H1 (cell line): ENCODE results near the gene PSMB3. TPM values are rescaled to one million over a fixed set of nuclear protein-coding genes. Genes with fewer than 3 reads are reported as not detected.

Source experiments
- CTCF ChIA-PET: fragments of 300-600 bp; sonication (Branson Sonifier 250); formaldehyde crosslinking; loops from one replicate; lab custom pipeline; 2021; ENCODE audit not compliant: partially characterized antibody; lab: Charles Lee
- POLR2A ChIA-PET: fragments of 300-600 bp; sonication (Branson Sonifier 250); formaldehyde crosslinking; loops from one replicate; lab custom pipeline; 2021; ENCODE audit warnings: inconsistent platforms; ENCODE audit not compliant: partially characterized antibody; lab: Charles Lee
- DNase-seq, 2 experiments: peaks; one replicate each; pipeline versions ENCODE4 v3.0.0 to v3.0.0-alpha.2; 2010 to 2022; ENCODE audit warnings: low spot score in 2 of 2, low read depth in 1 of 2, mixed read lengths in 1 of 2
- FAIRE-seq: peaks from 2 replicates; lab custom pipeline; 2011; peaks lifted over from hg19 to GRCh38; lab: Jason Lieb, UNC
- H2AFZ ChIP-seq: 2 replicates; pipeline ENCODE4 v1.8.1; 2012; ENCODE audit warnings: low read length, inconsistent platforms
- H2AK5ac ChIP-seq: 2 replicates; pipeline ENCODE4 v1.6.1; 2013; ENCODE audit warnings: low read depth, low read length
- H2BK120ac ChIP-seq: replicated peaks from 2 replicates; pipeline ENCODE3; 2013; ENCODE audit warnings: low read depth, low read length, inconsistent platforms
- H2BK12ac ChIP-seq: 2 replicates; pipeline ENCODE4 v1.6.1; 2013; ENCODE audit warnings: low read depth, low read length
- H2BK15ac ChIP-seq: 2 replicates; pipeline ENCODE4 v1.6.1; 2013; ENCODE audit warnings: low read length
- H2BK20ac ChIP-seq: 2 replicates; pipeline ENCODE4 v1.6.1; 2013; ENCODE audit warnings: low read length
- H2BK5ac ChIP-seq: 2 replicates; pipeline ENCODE4 v1.6.1; 2013; ENCODE audit warnings: low read depth, low read length
- H3K14ac ChIP-seq: 2 replicates; pipeline ENCODE4 v1.6.1; 2013; ENCODE audit warnings: inconsistent platforms; ENCODE audit not compliant: insufficient read length
- H3K18ac ChIP-seq: 2 replicates; pipeline ENCODE4 v1.6.1; 2013; ENCODE audit warnings: low read length; ENCODE audit errors: extremely low read depth
- H3K23ac ChIP-seq: 2 replicates; pipeline ENCODE4 v1.6.1; 2013; ENCODE audit warnings: inconsistent platforms; ENCODE audit not compliant: insufficient read length
- H3K23me2 ChIP-seq: 2 replicates; pipeline ENCODE4 v1.6.1; 2013; ENCODE audit warnings: low read depth, low read length
- H3K27ac ChIP-seq: 2 replicates; pipeline ENCODE4 v1.6.1; 2011; ENCODE audit warnings: low read depth, low read length, inconsistent platforms
- H3K27me3 ChIP-seq, 4 experiments: replicated peaks in 1 of 4; 1 replicate in 1 of 4; 2 replicates in 3 of 4; pipeline versions ENCODE4 v1.6.1 to v1.8.1; 2011 to 2013; ENCODE audit warnings: low read length in 3 of 4, mild to moderate bottlenecking in 3 of 4, inconsistent platforms in 2 of 4, mixed read lengths in 2 of 4, moderate library complexity in 1 of 4; ENCODE audit not compliant: control insufficient read depth in 3 of 4, insufficient read depth in 3 of 4; ENCODE audit errors: extremely low read depth in 1 of 4
- H3K36me3 ChIP-seq, 4 experiments: 2 replicates each; pipeline versions ENCODE4 v1.6.1 to v1.8.1; 2011 to 2013; ENCODE audit warnings: mild to moderate bottlenecking in 4 of 4, low read length in 3 of 4, moderate library complexity in 2 of 4, control low read depth in 1 of 4, inconsistent platforms in 1 of 4; ENCODE audit not compliant: insufficient read depth in 4 of 4, control insufficient read depth in 2 of 4
- H3K4ac ChIP-seq: replicated peaks from 2 replicates; pipeline ENCODE3; 2013; ENCODE audit warnings: low read length, low read depth, mixed read lengths, inconsistent platforms; ENCODE audit not compliant: insufficient read length
- H3K4me1 ChIP-seq, 4 experiments: replicated peaks in 1 of 4; 1 replicate in 1 of 4; 2 replicates in 3 of 4; pipeline versions ENCODE4 v1.6.1 to v1.8.1; 2011 to 2013; ENCODE audit warnings: low read length in 3 of 4, inconsistent platforms in 2 of 4, mixed read lengths in 1 of 4; ENCODE audit not compliant: insufficient read depth in 4 of 4, control insufficient read depth in 3 of 4
- H3K4me2 ChIP-seq, 2 experiments: 2 replicates each; pipeline versions ENCODE4 v1.6.1 to v1.8.1; 2011 to 2013; ENCODE audit warnings: low read depth in 2 of 2, low read length in 2 of 2, control low read depth in 1 of 2, inconsistent platforms in 1 of 2, mild to moderate bottlenecking in 1 of 2; ENCODE audit not compliant: insufficient read depth in 1 of 2
- H3K4me3 ChIP-seq, 4 experiments: fragments of 200-600, 300-600 bp in 1 of 4; sonication (generic), shearing (Covaris generic), sonication (Bioruptor Twin) in 1 of 4; 2 replicates each; pipeline versions ENCODE4 v1.5.1 to v1.8.1; 2011 to 2016; ENCODE audit warnings: low read length in 4 of 4, low read depth in 3 of 4, control low read depth in 2 of 4, inconsistent platforms in 2 of 4, mild to moderate bottlenecking in 2 of 4, mixed read lengths in 1 of 4, moderate library complexity in 1 of 4; ENCODE audit not compliant: insufficient read depth in 2 of 4; ENCODE audit errors: extremely low read depth in 1 of 4
- H3K56ac ChIP-seq: replicated peaks from 2 replicates; pipeline ENCODE3; 2013; ENCODE audit warnings: low read depth, mild to moderate bottlenecking, mixed read lengths, low read length, inconsistent platforms; ENCODE audit not compliant: insufficient read length
- H3K79me1 ChIP-seq: 2 replicates; pipeline ENCODE4 v1.6.1; 2013; ENCODE audit warnings: low read depth, low read length, control low read depth
- H3K79me2 ChIP-seq, 2 experiments: 2 replicates each; pipeline versions ENCODE4 v1.6.1 to v1.8.1; 2012 to 2013; ENCODE audit warnings: low read length in 2 of 2, mild to moderate bottlenecking in 2 of 2, inconsistent platforms in 1 of 2; ENCODE audit not compliant: insufficient read depth in 2 of 2, control insufficient read depth in 1 of 2
- H3K9ac ChIP-seq, 4 experiments: replicated peaks in 1 of 4; 1 replicate in 1 of 4; 2 replicates in 3 of 4; pipeline versions ENCODE4 v1.6.1 to v1.8.1; 2011 to 2013; ENCODE audit warnings: low read depth in 3 of 4, low read length in 3 of 4, control low read depth in 2 of 4, mild to moderate bottlenecking in 2 of 4, moderate library complexity in 2 of 4, inconsistent platforms in 1 of 4; ENCODE audit errors: extremely low read depth in 1 of 4
- H3K9me3 ChIP-seq, 2 experiments: 2 replicates each; pipeline versions ENCODE4 v1.6.1 to v1.8.1; 2012 to 2013; ENCODE audit warnings: mild to moderate bottlenecking in 2 of 2, moderate library complexity in 2 of 2, control low read depth in 1 of 2, inconsistent platforms in 1 of 2, low read depth in 1 of 2, low read length in 1 of 2, mixed read lengths in 1 of 2; ENCODE audit not compliant: insufficient read depth in 2 of 2
- H4K20me1 ChIP-seq, 2 experiments: replicated peaks in 1 of 2; 2 replicates each; pipeline versions ENCODE3 to v1.8.1; 2011 to 2013; ENCODE audit warnings: inconsistent platforms in 2 of 2, low read length in 2 of 2, mild to moderate bottlenecking in 1 of 2; ENCODE audit not compliant: insufficient read depth in 2 of 2, control insufficient read depth in 1 of 2
- H4K5ac ChIP-seq: 2 replicates; pipeline ENCODE4 v1.6.1; 2013; ENCODE audit warnings: low read length, low read depth, mixed read lengths, inconsistent platforms; ENCODE audit not compliant: insufficient read length
- H4K8ac ChIP-seq: 2 replicates; pipeline ENCODE4 v1.8.0; 2013; ENCODE audit warnings: mild to moderate bottlenecking, moderate library complexity, low read length, inconsistent platforms; ENCODE audit not compliant: insufficient read depth; ENCODE audit errors: extremely low read depth
- H4K91ac ChIP-seq: replicated peaks from 2 replicates; pipeline ENCODE3; 2013; ENCODE audit warnings: low read length, mixed read lengths, inconsistent platforms; ENCODE audit not compliant: insufficient read length
- CHD2 ChIP-seq: IDR thresholded peaks from 2 replicates; pipeline ENCODE4 v1.6.1; 2012; ENCODE audit warnings: low read length, improper control_type of control experiment
- CREB1 ChIP-seq: IDR thresholded peaks from 2 replicates; pipeline ENCODE4 v1.6.1; 2012; ENCODE audit warnings: inconsistent platforms
- WGBS, 2 experiments: shearing (Covaris generic) in 1 of 2; methylation state at CpG; one replicate each; pipeline versions ENCODE4 v1.1.6 to v1.1.7; 2013 to 2015; ENCODE audit warnings: low lambda C conversion rate in 2 of 2, mixed read lengths in 2 of 2, inconsistent platforms in 1 of 2, low coverage in 1 of 2, missing lambda C conversion rate in 1 of 2; ENCODE audit not compliant: insufficient replicate concordance in 2 of 2, insufficient coverage in 1 of 2, insufficient read length in 1 of 2; ENCODE audit errors: extremely low coverage in 1 of 2, missing lambda C conversion rate in 1 of 2; 5-methylcytosine and 5-hydroxymethylcytosine counted together
- polyA plus RNA-seq, 7 experiments: library from polyadenylated mRNA; depleted of rRNA in 3 of 7; stranded (reverse) in 5 of 7; unstranded in 2 of 7; fragments of >200 nt in 5 of 7; fragments of 200-250 nt in 2 of 7; gene quantifications; 1 replicate in 5 of 7; 2 replicates in 1 of 7; 4 replicates in 1 of 7; pipeline versions ENCODE4 v1.2.1 to v1.2.3, GENCODE V29; 2011 to 2013; ENCODE audit warnings: missing spikeins in 2 of 7, mixed read lengths in 2 of 7
- total RNA-seq: library from RNA; stranded (reverse); fragmentation: NEBNext Ultra II Directional; extraction: Animal tissue kit (Norgen Biotek cat#: 25700); gene quantifications from 2 replicates; pipeline ENCODE4 v1.2.1, GENCODE V29; 2021

The PSMB3 gene
- total and polyA plus RNA-seq, 2 of the 8 experiments (the other 6 are each of a cell fraction or from before 2014, with no cell fraction given) = 291 to 914 TPM

DNA sequence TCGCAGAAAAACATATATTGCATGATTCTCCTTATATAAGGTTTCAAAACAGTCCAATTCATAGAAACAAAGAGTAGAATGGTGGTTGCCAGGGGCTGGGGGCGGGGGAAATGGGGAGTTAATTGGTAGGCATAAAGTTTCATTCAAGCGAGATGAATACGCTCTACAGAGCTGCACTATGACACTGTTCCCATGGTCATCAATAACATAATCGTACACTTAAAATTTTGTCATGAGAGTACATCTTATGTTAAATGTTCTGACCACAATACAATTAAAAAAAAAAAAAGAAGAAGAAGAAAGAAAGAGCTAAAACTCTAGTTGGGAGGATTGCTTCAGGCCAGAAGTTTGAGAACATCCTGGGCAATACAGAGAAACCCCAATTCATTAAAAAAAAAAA is 41.7 kb downstream of the PSMB3 start:
- Histone ChIP-seq H2AFZ (no peak overlapping the region), H3K4me2 (no peak overlapping the region), H4K5ac (no peak overlapping the region), H2BK15ac (no peak overlapping the region), H2AK5ac (no peak overlapping the region), H3K56ac (no peak overlapping the region), H2BK20ac (no peak overlapping the region), H3K18ac (no peak overlapping the region), H2BK120ac (no peak overlapping the region), H3K27ac (no peak overlapping the region), H3K14ac (no peak overlapping the region), H3K23ac (no peak overlapping the region), H3K4me3 (no peak overlapping the region), H3K4me1 (peaks cover 5 to 10% (median 7%) of the 10 kb centered on the region in 4 experiments; a peak in 4 of 7 replicates), H3K36me3 (peaks cover 0 to 3% (median under 1%) of the 10 kb centered on the region in 4 experiments; a peak in 3 of 8 replicates), H3K79me1 (peaks cover 31% of the 10 kb centered on the region), H4K8ac (no peak overlapping the region), H3K9me3 (no peaks in the 10 kb centered on the region), H2BK12ac (no peak overlapping the region), H4K91ac (no peak overlapping the region), H2BK5ac (no peak overlapping the region), H3K9ac (no peak overlapping the region), H3K79me2 (peaks cover 16 to 64% of the 10 kb centered on the region in 2 experiments), H3K27me3 (no peaks in the 10 kb centered on the region), H4K20me1 (peaks cover 4 to 21% of the 10 kb centered on the region in 2 experiments), H3K23me2 (peaks cover 4% of the 10 kb centered on the region), H3K4ac (no peak overlapping the region)
- ChIA-PET POLR2A (interaction anchor here (1.0 kb wide), 1 partner anchor 17 kb away, joined by 5 read pairs; no protein-coding TSS in a partner anchor), CTCF (interaction anchor here (0.7 kb wide), 1 partner anchor 359 kb away, joined by 3 read pairs; no protein-coding TSS in a partner anchor)
- DNase-seq (no peak), FAIRE-seq (no peak)
- WGBS, 2 experiments = 92% methylated on average over 5 of the region's 5 CpGs; no CpG with 5 or more reads in 1 of the 2 experiments
- TF ChIP-seq CHD2 (no peak), CREB1 (no peak)
